Type B pancreatic cell (in vitro differentiated cells): ENCODE results near the gene SPRY1. TPM values are rescaled to one million over a fixed set of nuclear protein-coding genes. Genes with fewer than 3 reads are reported as not detected.

Experiments
- DNase-seq: peaks from one replicate; pipeline ENCODE4 v3.0.0; 2021; ENCODE audit warnings: mixed read lengths; ENCODE audit not compliant: unreplicated experiment; ENCODE audit errors: extremely low spot score
- H3K27ac Mint-ChIP-seq: 2 replicates; pipeline ENCODE4 v1.8.0; 2021; ENCODE audit warnings: mild to moderate bottlenecking, mixed read lengths
- H3K27me3 Mint-ChIP-seq: 2 replicates; pipeline ENCODE4 v1.8.0; 2021; ENCODE audit warnings: mixed read lengths
- H3K36me3 Mint-ChIP-seq: 2 replicates; pipeline ENCODE4 v1.8.0; 2021; ENCODE audit warnings: mixed read lengths
- H3K4me1 Mint-ChIP-seq: one replicate; pipeline ENCODE4 v1.8.0; 2021; ENCODE audit warnings: mixed read lengths; ENCODE audit not compliant: unreplicated experiment
- H3K4me3 Mint-ChIP-seq: 2 replicates; pipeline ENCODE4 v1.8.0; 2021; ENCODE audit warnings: mild to moderate bottlenecking, mixed read lengths
- H3K9me3 Mint-ChIP-seq: 2 replicates; pipeline ENCODE4 v1.8.0; 2021; ENCODE audit warnings: mixed read lengths
- total RNA-seq: library from RNA; stranded (reverse); gene quantifications from 2 replicates; pipeline ENCODE4 v1.2.1, GENCODE V29; 2021; ENCODE audit warnings: low replicate concordance
- TF ChIP-seq, protein P1 (sequence below): fragments of 200-600 bp; sonication (generic); conservative IDR thresholded peaks from 2 replicates; pipeline ENCODE4 v1.5.0; 2021; ENCODE audit warnings: antibody characterized with exemption, mild to moderate bottlenecking

SPRY1 gene
- total RNA-seq, 1 donor from 2014 or later, result 61.3 TPM

- Mint-ChIP-seq H3K9me3 (no peaks in the 10 kb centered on the region), H3K27ac (no peak overlapping the region), H3K4me3 (no peak overlapping the region), H3K36me3 (no peaks in the 10 kb centered on the region), H3K27me3 (no peaks in the 10 kb centered on the region), H3K4me1 (peaks cover 28% of the 10 kb centered on the region)
- no peak for DNase-seq
- TF ChIP-seq, protein P1, sequence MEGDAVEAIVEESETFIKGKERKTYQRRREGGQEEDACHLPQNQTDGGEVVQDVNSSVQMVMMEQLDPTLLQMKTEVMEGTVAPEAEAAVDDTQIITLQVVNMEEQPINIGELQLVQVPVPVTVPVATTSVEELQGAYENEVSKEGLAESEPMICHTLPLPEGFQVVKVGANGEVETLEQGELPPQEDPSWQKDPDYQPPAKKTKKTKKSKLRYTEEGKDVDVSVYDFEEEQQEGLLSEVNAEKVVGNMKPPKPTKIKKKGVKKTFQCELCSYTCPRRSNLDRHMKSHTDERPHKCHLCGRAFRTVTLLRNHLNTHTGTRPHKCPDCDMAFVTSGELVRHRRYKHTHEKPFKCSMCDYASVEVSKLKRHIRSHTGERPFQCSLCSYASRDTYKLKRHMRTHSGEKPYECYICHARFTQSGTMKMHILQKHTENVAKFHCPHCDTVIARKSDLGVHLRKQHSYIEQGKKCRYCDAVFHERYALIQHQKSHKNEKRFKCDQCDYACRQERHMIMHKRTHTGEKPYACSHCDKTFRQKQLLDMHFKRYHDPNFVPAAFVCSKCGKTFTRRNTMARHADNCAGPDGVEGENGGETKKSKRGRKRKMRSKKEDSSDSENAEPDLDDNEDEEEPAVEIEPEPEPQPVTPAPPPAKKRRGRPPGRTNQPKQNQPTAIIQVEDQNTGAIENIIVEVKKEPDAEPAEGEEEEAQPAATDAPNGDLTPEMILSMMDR, result no peak
Observed at GRCh38 chr4:123350726-123351125, 45.9 kb upstream of the SPRY1 start.

GRCh38 chr4:123351713-123352112 lies 44.9 kb upstream of the SPRY1 start:
- TF ChIP-seq, protein P1, result no peak
- no peaks in the 10 kb centered on the region for H3K9me3 Mint-ChIP-seq
- no peak overlapping the region for H3K27ac Mint-ChIP-seq
- H3K4me3 Mint-ChIP-seq, result peak overlapping the region; percentile 6
- no peak for DNase-seq
- H3K36me3 Mint-ChIP-seq, result no peaks in the 10 kb centered on the region
- H3K4me1 Mint-ChIP-seq, result peaks cover 18% of the 10 kb centered on the region
- no peaks in the 10 kb centered on the region for H3K27me3 Mint-ChIP-seq

DNA sequence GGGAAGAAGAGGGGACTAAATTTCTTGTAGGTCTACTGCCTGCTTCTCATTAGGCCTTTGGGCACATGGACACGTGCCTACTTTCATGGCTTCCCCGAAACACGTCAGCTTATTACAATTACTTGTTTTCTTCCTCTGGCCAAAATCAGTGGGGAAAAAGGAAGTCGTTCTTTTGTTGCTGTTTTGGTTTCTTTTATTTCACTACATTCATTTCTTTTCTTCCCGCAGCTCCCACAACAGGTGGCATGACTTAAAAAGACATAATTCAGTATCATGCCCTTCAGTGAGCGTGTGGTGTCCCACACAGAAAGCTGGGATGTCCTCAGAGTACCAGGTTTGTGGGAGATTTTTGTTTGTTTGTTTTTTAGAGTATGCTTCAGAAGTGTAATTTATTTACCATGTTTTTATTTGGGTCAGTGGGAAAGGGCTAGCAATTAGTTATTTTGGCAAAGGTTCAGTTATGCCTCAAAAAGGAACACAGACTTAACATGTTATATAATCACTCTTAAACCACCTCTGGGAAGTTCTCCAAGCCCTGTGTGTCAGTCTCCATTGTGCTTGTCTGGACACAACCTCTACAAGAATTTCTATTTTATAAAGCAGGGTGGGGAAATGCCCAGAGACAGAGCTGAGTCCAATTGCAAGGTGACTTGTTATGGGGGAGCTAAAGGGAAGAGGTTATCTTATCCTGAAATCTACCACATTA lies 44.2 kb upstream of the SPRY1 start:
- Mint-ChIP-seq H3K27ac (no peak overlapping the region), H3K4me1 (peaks cover 14% of the 10 kb centered on the region), H3K4me3 (no peak overlapping the region), H3K27me3 (no peaks in the 10 kb centered on the region), H3K36me3 (no peaks in the 10 kb centered on the region), H3K9me3 (no peaks in the 10 kb centered on the region)
- DNase-seq, result no peak
- TF ChIP-seq, protein P1, result no peak

DNA sequence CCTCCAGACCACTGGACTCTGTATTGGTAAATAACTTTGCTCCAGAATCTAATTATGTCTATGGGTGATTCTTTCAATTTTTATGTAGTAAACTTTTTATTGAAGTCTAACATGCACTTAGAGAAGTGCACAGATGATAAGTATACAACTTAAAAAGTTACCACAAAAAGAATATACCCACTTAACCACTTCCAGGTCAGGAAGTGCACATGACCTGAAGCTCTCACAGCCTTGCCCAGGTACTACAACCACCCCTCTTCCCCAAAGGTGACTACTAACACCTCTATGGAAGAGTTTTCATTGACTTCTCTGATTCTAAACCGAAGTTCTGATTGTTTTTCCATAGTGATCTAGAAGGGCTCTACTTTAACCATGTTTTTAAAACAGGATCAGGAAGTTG lies 43.6 kb upstream of the SPRY1 start:
- H3K27me3 Mint-ChIP-seq, result no peaks in the 10 kb centered on the region
- TF ChIP-seq, protein P1, result no peak
- H3K4me3 Mint-ChIP-seq, result no peak overlapping the region

DNA sequence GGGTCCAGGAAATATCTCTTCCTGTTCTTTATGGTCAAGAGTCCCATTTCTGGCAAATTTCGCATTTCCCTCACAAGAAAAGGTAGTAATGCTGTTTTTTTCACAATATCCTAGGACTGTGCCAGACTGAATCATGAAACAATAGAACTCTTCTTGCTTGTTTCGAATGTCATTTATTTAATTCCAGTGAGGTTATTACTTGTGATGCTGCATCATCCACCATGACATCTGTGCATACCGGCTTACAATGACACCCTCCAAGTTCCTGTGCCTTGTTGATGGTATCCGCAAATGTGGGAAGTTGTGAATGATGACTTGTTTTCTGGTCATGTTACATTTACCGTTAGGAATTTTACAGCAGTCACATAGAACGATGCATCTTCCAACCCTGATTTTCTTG lies 42.9 kb upstream of the SPRY1 start:
- no peaks in the 10 kb centered on the region for H3K36me3 Mint-ChIP-seq
- H3K27me3 Mint-ChIP-seq, result no peaks in the 10 kb centered on the region
- H3K4me1 Mint-ChIP-seq, result peaks cover 14% of the 10 kb centered on the region
- DNase-seq, result no peak
- TF ChIP-seq, protein P1, result no peak
- H3K9me3 Mint-ChIP-seq, result no peaks in the 10 kb centered on the region
- H3K4me3 Mint-ChIP-seq, result no peak overlapping the region
- H3K27ac Mint-ChIP-seq, result no peak overlapping the region

More for the DNA sequence above, 43.6 kb upstream of the SPRY1 start:
- H3K36me3 Mint-ChIP-seq, result no peaks in the 10 kb centered on the region
- DNase-seq, result no peak
- H3K4me1 Mint-ChIP-seq, result peaks cover 14% of the 10 kb centered on the region
- H3K9me3 Mint-ChIP-seq, result no peaks in the 10 kb centered on the region
- H3K27ac Mint-ChIP-seq, result no peak overlapping the region
